Endothelial cell of umbilical vein (primary cell): ENCODE measurements around the gene RNPEPL1. TPM values are rescaled to one million over a fixed set of nuclear protein-coding genes. Genes with fewer than 3 reads are reported as not detected.

Experiments used
- BruUV-seq: library from RNA; stranded (reverse); fragments of 400-500 nt; replicated peaks from 2 replicates; lab custom pipeline; 2021; lab: Mats Ljungman, UMichigan
- CTCF ChIA-PET: fragments of 300-600, 350-600 bp; sonication (Branson Sonifier 250); formaldehyde crosslinking; loops from one replicate; lab custom pipeline; 2021; ENCODE audit warnings: antibody characterized with exemption, inconsistent platforms; lab: Charles Lee
- POLR2A ChIA-PET: fragments of 300-600, 350-600 bp; sonication (Branson Sonifier 250); formaldehyde crosslinking; loops from one replicate; lab custom pipeline; 2021; ENCODE audit warnings: antibody characterized with exemption, inconsistent platforms; lab: Charles Lee
- DNase-seq: peaks from one replicate; pipeline ENCODE4 v3.0.0-alpha.2; 2011; ENCODE audit warnings: low read depth, low spot score
- FAIRE-seq: peaks from 2 replicates; lab custom pipeline; 2011; peaks lifted over from hg19 to GRCh38; lab: Jason Lieb, UNC
- H2AFZ ChIP-seq: 2 replicates; pipeline ENCODE4 v1.6.0; 2012; ENCODE audit warnings: low read depth, low read length, control low read depth, inconsistent platforms
- H3K27ac ChIP-seq: 2 replicates; pipeline ENCODE4 v1.5.1; 2011; ENCODE audit warnings: low read depth, mild to moderate bottlenecking, control low read depth, low read length, moderate library complexity; ENCODE audit not compliant: insufficient read depth
- H3K27me3 ChIP-seq, 2 experiments: 2 replicates each; pipeline versions ENCODE4 v1.6.0 to v1.6.1; 2011; ENCODE audit warnings: low read length in 2 of 2, mixed read lengths in 1 of 2; ENCODE audit not compliant: control insufficient read depth in 2 of 2, insufficient read depth in 2 of 2
- H3K36me3 ChIP-seq, 2 experiments: 2 replicates in 1 of 2; 3 replicates in 1 of 2; pipeline ENCODE4 v1.5.1; 2011; ENCODE audit warnings: low read length in 2 of 2, mild to moderate bottlenecking in 1 of 2, moderate library complexity in 1 of 2; ENCODE audit not compliant: control insufficient read depth in 2 of 2, insufficient read depth in 2 of 2; ENCODE audit errors: extremely low read depth in 1 of 2
- H3K4me1 ChIP-seq: 3 replicates; pipeline ENCODE4 v1.5.1; 2011; ENCODE audit warnings: mild to moderate bottlenecking, low read length; ENCODE audit not compliant: control insufficient read depth, insufficient read depth; ENCODE audit errors: extremely low read depth
- H3K4me2 ChIP-seq: 2 replicates; pipeline ENCODE4 v1.6.1; 2011; ENCODE audit warnings: low read length, control low read depth, mixed read lengths; ENCODE audit not compliant: insufficient read depth
- H3K4me3 ChIP-seq, 3 experiments: fragments of 200-600 bp in 1 of 3; sonication (generic), shearing (Covaris generic) in 1 of 3; replicated peaks in 1 of 3; 2 replicates each; pipeline ENCODE4 v1.5.1; 2011 to 2016; ENCODE audit warnings: control low read depth in 3 of 3, low read length in 3 of 3, mild to moderate bottlenecking in 2 of 3, inconsistent platforms in 1 of 3, low read depth in 1 of 3, moderate library complexity in 1 of 3; ENCODE audit not compliant: insufficient read depth in 1 of 3
- H3K79me2 ChIP-seq: 2 replicates; pipeline ENCODE4 v1.6.0; 2012; ENCODE audit warnings: low read length, inconsistent platforms; ENCODE audit not compliant: control insufficient read depth, insufficient read depth
- H3K9ac ChIP-seq: replicated peaks from 2 replicates; pipeline ENCODE3; 2011; ENCODE audit warnings: low read length, control low read depth; ENCODE audit not compliant: insufficient read depth; ENCODE audit errors: extremely low read depth
- H3K9me1 ChIP-seq: replicated peaks from 3 replicates; pipeline ENCODE4 v1.6.0; 2011; ENCODE audit warnings: mild to moderate bottlenecking, low read length; ENCODE audit not compliant: control insufficient read depth, insufficient read depth; ENCODE audit errors: extremely low read depth
- H3K9me3 ChIP-seq: replicated peaks from 2 replicates; pipeline ENCODE4 v1.5.1; 2012; ENCODE audit warnings: low read length, inconsistent platforms; ENCODE audit not compliant: control insufficient read depth, insufficient read depth
- H4K20me1 ChIP-seq: replicated peaks from 2 replicates; pipeline ENCODE3; 2011; ENCODE audit warnings: mild to moderate bottlenecking, low read length; ENCODE audit not compliant: control insufficient read depth, insufficient read depth; ENCODE audit errors: extremely low read depth
- FOS ChIP-seq: IDR thresholded peaks from 2 replicates; pipeline ENCODE4 v1.6.1; 2011; ENCODE audit warnings: mild to moderate bottlenecking, low read length, moderate library complexity, borderline replicate concordance; ENCODE audit not compliant: insufficient read depth
- dilution Hi-C: fragments of 300-500 bp; cut with MboI; formaldehyde crosslinking; loops from one replicate; pipeline ENCODE4 v1.15.0; 2019; ENCODE audit warnings: low sequenced_read_pairs; ENCODE audit not compliant: extremely low pct_ligation_motif_present
- intact Hi-C: fragments of 100-400 bp; cut with micrococcal nuclease; formaldehyde crosslinking; loops from one replicate; pipeline ENCODE4 v1.10.0; 2022
- polyA plus RNA-seq, 4 experiments: library from polyadenylated mRNA; depleted of rRNA in 3 of 4; stranded (reverse) in 3 of 4; unstranded in 1 of 4; fragments of >200 nt; gene quantifications; 2 replicates each; pipeline versions ENCODE4 v1.2.1 to v1.2.3, GENCODE V29; 2011 to 2012; ENCODE audit warnings: missing spikeins in 1 of 4
- total RNA-seq: library from RNA; stranded (reverse); gene quantifications from 2 replicates; pipeline ENCODE4 v1.2.3, GENCODE V29; 2021
- TF ChIP-seq, protein P1 (sequence below), 2 donors: IDR thresholded peaks; 1 replicate in 1 of 2; 2 replicates in 1 of 2; pipeline ENCODE4 v1.5.1; 2011; ENCODE audit warnings: low read length in 2 of 2, mild to moderate bottlenecking in 2 of 2, moderate library complexity in 2 of 2, control low read depth in 1 of 2, inconsistent platforms in 1 of 2, low read depth in 1 of 2; ENCODE audit not compliant: insufficient read depth in 1 of 2; ENCODE audit errors: extremely low read depth in 1 of 2

The RNPEPL1 gene
- total and polyA plus RNA-seq, 2 donors (not counting 3 experiments of a cell fraction or from before 2014, with no cell fraction given), result 35.8 to 67.1 TPM

DNA sequence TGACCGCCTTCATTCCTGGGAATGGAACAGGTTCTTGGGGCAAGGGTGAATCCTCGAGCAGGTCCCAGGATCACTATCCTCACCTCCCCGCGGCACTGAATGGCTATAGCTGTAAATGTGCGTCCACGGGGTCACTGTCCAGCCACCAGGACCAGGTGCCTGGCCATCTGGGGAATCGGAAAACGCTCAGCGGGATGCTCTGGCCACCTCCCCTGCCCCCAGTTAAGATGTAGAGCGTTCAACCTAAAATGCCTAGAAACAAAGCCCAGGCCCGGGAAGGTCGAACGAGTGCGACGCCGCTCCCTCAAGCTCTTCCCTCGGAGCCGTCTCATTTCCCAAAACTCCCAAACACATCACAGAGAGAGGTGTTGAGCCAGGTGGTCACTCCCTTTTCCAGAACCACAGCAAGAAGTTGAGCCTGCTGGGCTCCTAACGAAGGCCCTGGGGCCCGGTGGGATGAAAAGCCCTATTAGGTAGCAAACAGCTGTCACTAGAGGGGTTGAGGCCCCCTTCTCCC is 17.5 kb downstream of the RNPEPL1 start:
- CTCF ChIA-PET, result interaction anchor here (1.2 to 5.3 kb wide), 10 partner anchors 11 to 255 kb away, joined by 3 to 47 read pairs (median 10); partner anchors contain the start of genes ANKMY1 and RNPEPL1
- no peaks in the 10 kb centered on the region for H3K27me3 ChIP-seq
- H3K27ac ChIP-seq, result peak overlapping the region; percentile 74
- H3K79me2 ChIP-seq, result peaks cover 56% of the 10 kb centered on the region
- intact Hi-C loops (loop anchor here (1.0 kb wide), 3 partner anchors 19 to 72 kb away; partner anchors contain the start of gene DUSP28), dilution Hi-C loops (no loop called here)
- peaks cover 17% of the 10 kb centered on the region for H3K4me1 ChIP-seq
- DNase-seq, result no peak
- peak overlapping the region; percentile 91 for H3K9ac ChIP-seq
- TSS peak; percentile 64 for BruUV-seq
- H3K4me3 ChIP-seq, result peak overlapping the region; percentile 76 to 84 (median 84)
- H2AFZ ChIP-seq, result peak overlapping the region; percentile 83
- FAIRE-seq, result no peak
- H3K9me1 ChIP-seq, result no peaks in the 10 kb centered on the region
- POLR2A ChIA-PET, result interaction anchor here (1.0 to 3.3 kb wide), 3 partner anchors 17 to 25 kb away, joined by 7 to 13 read pairs (median 8); partner anchors contain the start of gene RNPEPL1
- no peaks in the 10 kb centered on the region for H4K20me1 ChIP-seq
- H3K4me2 ChIP-seq, result peak overlapping the region; percentile 80
- no peak for TF ChIP-seq FOS
- TF ChIP-seq, protein P1, sequence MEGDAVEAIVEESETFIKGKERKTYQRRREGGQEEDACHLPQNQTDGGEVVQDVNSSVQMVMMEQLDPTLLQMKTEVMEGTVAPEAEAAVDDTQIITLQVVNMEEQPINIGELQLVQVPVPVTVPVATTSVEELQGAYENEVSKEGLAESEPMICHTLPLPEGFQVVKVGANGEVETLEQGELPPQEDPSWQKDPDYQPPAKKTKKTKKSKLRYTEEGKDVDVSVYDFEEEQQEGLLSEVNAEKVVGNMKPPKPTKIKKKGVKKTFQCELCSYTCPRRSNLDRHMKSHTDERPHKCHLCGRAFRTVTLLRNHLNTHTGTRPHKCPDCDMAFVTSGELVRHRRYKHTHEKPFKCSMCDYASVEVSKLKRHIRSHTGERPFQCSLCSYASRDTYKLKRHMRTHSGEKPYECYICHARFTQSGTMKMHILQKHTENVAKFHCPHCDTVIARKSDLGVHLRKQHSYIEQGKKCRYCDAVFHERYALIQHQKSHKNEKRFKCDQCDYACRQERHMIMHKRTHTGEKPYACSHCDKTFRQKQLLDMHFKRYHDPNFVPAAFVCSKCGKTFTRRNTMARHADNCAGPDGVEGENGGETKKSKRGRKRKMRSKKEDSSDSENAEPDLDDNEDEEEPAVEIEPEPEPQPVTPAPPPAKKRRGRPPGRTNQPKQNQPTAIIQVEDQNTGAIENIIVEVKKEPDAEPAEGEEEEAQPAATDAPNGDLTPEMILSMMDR (IDR thresholded peaks at IDR 0.05; ENCODE audit: extremely low read depth in 1 of 2, insufficient read depth in 1 of 2, low read depth in 1 of 2, low read length in 2 of 2), result no peak
- peaks cover 0 to 6% of the 10 kb centered on the region in 2 experiments for H3K36me3 ChIP-seq
- H3K9me3 ChIP-seq, result no peaks in the 10 kb centered on the region
